ENCODE measurements around the gene PLPPR1. TPM values are rescaled to one million over a fixed set of nuclear protein-coding genes. Genes with fewer than 3 reads are reported as not detected.

Gene PLPPR1
- total and polyA plus RNA-seq, 2 experiments from 2014 or later = 1.3 to 3.7 TPM

DNA sequence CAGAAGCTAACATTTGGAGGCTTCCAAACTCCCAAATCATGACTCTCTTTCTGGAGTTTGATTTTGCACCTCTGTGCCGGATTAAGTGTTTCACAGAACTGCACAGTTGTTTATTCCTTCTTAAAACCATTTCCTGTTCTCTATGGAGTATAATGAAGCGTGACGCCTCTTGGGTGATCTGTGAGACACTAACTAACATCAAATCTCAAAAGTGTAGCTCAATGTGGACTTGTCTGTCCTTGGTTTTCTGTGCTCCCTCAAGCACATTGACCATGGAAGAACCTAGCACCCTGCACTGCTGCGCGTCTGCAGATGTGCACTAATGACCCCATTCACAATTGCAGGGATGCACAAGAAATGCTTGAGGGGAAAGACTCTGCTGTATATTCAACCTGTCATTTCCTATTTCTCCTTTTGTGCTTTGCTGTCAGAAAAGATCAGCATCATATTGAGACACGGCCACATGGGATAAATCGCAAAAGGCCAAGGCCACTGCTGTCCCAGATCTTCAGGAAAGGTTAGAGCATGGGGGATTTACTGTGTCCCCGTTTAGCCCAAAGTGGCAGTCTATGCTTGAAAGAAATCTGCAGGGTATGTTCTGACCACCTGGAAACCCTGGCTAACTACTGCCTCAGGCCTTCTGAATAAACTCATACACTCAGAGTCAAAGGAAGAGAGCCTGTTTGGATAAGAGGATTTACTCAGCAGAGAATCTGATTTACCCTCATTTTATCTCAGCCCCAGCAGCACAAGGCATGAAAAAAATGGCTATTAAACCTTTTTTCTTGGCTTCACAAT lies 246.6 kb downstream of the PLPPR1 start:
- H4K20me1 ChIP-seq (replicated peaks; ENCODE audit: insufficient read depth) = no peaks in the 10 kb centered on the region
- H3K4me1 Mint-ChIP-seq = peaks cover 18% of the 10 kb centered on the region; the same call in 2 of the 3 replicates
- H3K9me2 ChIP-seq (ENCODE audit: insufficient read depth) = no peaks in the 10 kb centered on the region
- no peaks in the 10 kb centered on the region for H3K27me3 Mint-ChIP-seq (ENCODE audit: insufficient read depth, low read depth, poor library complexity)
- ATAC-seq (no peak), DNase-seq (ENCODE audit: low spot score) (no peak)
- no peak overlapping the region for H3K4me3 ChIP-seq
- H3K9me3 Mint-ChIP-seq = no peaks in the 10 kb centered on the region
- H2AFZ ChIP-seq = no peak overlapping the region
- TF ChIP-seq EZH2phosphoT487 (IDR thresholded peaks at IDR 0.05; ENCODE audit: unreplicated experiment) (no peak), ZNF331 (CRISPR knock-in tag; IDR thresholded peaks at IDR 0.05; ENCODE audit: low read depth) (no peak), JUNB (IDR thresholded peaks at IDR 0.05; ENCODE audit: unreplicated experiment) (no peak), ZNF114 (CRISPR knock-in tag; IDR thresholded peaks at IDR 0.05) (no peak), NANOG (IDR thresholded peaks at IDR 0.05; ENCODE audit: borderline replicate concordance) (no peak), POLR2AphosphoS5 (IDR thresholded peaks at IDR 0.05; ENCODE audit: low read depth) (no peak), CREB1 (CRISPR knock-in tag; IDR thresholded peaks at IDR 0.05; ENCODE audit: low read depth) (no peak), STAT1 (IDR thresholded peaks at IDR 0.05; ENCODE audit: unreplicated experiment) (no peak), EZH2 (IDR thresholded peaks at IDR 0.05; ENCODE audit: low read depth, unreplicated experiment) (no peak)
- TF ChIP-seq, protein P1, sequence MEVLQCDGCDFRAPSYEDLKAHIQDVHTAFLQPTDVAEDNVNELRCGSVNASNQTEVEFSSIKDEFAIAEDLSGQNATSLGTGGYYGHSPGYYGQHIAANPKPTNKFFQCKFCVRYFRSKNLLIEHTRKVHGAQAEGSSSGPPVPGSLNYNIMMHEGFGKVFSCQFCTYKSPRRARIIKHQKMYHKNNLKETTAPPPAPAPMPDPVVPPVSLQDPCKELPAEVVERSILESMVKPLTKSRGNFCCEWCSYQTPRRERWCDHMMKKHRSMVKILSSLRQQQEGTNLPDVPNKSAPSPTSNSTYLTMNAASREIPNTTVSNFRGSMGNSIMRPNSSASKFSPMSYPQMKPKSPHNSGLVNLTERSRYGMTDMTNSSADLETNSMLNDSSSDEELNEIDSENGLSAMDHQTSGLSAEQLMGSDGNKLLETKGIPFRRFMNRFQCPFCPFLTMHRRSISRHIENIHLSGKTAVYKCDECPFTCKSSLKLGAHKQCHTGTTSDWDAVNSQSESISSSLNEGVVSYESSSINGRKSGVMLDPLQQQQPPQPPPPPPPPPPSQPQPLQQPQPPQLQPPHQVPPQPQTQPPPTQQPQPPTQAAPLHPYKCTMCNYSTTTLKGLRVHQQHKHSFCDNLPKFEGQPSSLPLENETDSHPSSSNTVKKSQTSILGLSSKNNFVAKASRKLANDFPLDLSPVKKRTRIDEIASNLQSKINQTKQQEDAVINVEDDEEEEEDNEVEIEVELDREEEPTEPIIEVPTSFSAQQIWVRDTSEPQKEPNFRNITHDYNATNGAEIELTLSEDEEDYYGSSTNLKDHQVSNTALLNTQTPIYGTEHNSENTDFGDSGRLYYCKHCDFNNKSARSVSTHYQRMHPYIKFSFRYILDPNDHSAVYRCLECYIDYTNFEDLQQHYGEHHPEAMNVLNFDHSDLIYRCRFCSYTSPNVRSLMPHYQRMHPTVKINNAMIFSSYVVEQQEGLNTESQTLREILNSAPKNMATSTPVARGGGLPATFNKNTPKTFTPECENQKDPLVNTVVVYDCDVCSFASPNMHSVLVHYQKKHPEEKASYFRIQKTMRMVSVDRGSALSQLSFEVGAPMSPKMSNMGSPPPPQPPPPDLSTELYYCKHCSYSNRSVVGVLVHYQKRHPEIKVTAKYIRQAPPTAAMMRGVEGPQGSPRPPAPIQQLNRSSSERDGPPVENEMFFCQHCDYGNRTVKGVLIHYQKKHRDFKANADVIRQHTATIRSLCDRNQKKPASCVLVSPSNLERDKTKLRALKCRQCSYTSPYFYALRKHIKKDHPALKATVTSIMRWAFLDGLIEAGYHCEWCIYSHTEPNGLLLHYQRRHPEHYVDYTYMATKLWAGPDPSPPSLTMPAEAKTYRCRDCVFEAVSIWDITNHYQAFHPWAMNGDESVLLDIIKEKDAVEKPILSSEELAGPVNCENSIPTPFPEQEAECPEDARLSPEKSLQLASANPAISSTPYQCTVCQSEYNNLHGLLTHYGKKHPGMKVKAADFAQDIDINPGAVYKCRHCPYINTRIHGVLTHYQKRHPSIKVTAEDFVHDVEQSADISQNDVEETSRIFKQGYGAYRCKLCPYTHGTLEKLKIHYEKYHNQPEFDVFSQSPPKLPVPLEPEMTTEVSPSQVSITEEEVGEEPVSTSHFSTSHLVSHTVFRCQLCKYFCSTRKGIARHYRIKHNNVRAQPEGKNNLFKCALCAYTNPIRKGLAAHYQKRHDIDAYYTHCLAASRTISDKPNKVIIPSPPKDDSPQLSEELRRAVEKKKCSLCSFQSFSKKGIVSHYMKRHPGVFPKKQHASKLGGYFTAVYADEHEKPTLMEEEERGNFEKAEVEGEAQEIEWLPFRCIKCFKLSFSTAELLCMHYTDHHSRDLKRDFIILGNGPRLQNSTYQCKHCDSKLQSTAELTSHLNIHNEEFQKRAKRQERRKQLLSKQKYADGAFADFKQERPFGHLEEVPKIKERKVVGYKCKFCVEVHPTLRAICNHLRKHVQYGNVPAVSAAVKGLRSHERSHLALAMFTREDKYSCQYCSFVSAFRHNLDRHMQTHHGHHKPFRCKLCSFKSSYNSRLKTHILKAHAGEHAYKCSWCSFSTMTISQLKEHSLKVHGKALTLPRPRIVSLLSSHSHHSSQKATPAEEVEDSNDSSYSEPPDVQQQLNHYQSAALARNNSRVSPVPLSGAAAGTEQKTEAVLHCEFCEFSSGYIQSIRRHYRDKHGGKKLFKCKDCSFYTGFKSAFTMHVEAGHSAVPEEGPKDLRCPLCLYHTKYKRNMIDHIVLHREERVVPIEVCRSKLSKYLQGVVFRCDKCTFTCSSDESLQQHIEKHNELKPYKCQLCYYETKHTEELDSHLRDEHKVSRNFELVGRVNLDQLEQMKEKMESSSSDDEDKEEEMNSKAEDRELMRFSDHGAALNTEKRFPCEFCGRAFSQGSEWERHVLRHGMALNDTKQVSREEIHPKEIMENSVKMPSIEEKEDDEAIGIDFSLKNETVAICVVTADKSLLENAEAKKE (CRISPR knock-in tag; IDR thresholded peaks at IDR 0.05) = no peak
- TF ChIP-seq, protein P2, sequence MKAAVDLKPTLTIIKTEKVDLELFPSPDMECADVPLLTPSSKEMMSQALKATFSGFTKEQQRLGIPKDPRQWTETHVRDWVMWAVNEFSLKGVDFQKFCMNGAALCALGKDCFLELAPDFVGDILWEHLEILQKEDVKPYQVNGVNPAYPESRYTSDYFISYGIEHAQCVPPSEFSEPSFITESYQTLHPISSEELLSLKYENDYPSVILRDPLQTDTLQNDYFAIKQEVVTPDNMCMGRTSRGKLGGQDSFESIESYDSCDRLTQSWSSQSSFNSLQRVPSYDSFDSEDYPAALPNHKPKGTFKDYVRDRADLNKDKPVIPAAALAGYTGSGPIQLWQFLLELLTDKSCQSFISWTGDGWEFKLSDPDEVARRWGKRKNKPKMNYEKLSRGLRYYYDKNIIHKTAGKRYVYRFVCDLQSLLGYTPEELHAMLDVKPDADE (IDR thresholded peaks at IDR 0.05) = no peak
- TF ChIP-seq, protein P3, sequence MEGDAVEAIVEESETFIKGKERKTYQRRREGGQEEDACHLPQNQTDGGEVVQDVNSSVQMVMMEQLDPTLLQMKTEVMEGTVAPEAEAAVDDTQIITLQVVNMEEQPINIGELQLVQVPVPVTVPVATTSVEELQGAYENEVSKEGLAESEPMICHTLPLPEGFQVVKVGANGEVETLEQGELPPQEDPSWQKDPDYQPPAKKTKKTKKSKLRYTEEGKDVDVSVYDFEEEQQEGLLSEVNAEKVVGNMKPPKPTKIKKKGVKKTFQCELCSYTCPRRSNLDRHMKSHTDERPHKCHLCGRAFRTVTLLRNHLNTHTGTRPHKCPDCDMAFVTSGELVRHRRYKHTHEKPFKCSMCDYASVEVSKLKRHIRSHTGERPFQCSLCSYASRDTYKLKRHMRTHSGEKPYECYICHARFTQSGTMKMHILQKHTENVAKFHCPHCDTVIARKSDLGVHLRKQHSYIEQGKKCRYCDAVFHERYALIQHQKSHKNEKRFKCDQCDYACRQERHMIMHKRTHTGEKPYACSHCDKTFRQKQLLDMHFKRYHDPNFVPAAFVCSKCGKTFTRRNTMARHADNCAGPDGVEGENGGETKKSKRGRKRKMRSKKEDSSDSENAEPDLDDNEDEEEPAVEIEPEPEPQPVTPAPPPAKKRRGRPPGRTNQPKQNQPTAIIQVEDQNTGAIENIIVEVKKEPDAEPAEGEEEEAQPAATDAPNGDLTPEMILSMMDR (conservative IDR thresholded peaks at IDR 0.05; ENCODE audit: low read depth in 2 of 2) = no peak
- TF ChIP-seq, protein P4, sequence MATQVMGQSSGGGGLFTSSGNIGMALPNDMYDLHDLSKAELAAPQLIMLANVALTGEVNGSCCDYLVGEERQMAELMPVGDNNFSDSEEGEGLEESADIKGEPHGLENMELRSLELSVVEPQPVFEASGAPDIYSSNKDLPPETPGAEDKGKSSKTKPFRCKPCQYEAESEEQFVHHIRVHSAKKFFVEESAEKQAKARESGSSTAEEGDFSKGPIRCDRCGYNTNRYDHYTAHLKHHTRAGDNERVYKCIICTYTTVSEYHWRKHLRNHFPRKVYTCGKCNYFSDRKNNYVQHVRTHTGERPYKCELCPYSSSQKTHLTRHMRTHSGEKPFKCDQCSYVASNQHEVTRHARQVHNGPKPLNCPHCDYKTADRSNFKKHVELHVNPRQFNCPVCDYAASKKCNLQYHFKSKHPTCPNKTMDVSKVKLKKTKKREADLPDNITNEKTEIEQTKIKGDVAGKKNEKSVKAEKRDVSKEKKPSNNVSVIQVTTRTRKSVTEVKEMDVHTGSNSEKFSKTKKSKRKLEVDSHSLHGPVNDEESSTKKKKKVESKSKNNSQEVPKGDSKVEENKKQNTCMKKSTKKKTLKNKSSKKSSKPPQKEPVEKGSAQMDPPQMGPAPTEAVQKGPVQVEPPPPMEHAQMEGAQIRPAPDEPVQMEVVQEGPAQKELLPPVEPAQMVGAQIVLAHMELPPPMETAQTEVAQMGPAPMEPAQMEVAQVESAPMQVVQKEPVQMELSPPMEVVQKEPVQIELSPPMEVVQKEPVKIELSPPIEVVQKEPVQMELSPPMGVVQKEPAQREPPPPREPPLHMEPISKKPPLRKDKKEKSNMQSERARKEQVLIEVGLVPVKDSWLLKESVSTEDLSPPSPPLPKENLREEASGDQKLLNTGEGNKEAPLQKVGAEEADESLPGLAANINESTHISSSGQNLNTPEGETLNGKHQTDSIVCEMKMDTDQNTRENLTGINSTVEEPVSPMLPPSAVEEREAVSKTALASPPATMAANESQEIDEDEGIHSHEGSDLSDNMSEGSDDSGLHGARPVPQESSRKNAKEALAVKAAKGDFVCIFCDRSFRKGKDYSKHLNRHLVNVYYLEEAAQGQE (IDR thresholded peaks at IDR 0.05; ENCODE audit: unreplicated experiment) = no peak
- H3F3A ChIP-seq (replicated peaks; ENCODE audit: low read depth) = no peaks in the 10 kb centered on the region
- H3K36me3 Mint-ChIP-seq (ENCODE audit: low read depth) = no peaks in the 10 kb centered on the region
- no peak overlapping the region for H3K4me2 ChIP-seq
- H3K27ac Mint-ChIP-seq = no peak overlapping the region
- H3K27me3 ChIP-seq (ENCODE audit: insufficient read depth) = no peaks in the 10 kb centered on the region
- H3K36me3 ChIP-seq (ENCODE audit: insufficient read depth) = no peaks in the 10 kb centered on the region
- no peak overlapping the region for H3K4me3 Mint-ChIP-seq
- peaks cover 22% of the 10 kb centered on the region for H3K4me1 ChIP-seq (ENCODE audit: insufficient read depth)
- no peak overlapping the region for H3K27ac ChIP-seq (ENCODE audit: low read depth)
- no peaks in the 10 kb centered on the region for H3K79me2 ChIP-seq (replicated peaks; ENCODE audit: insufficient read depth)

Data from GM23338 (cell line).